ENCODE results near the gene CCDC38. TPM values are rescaled to one million over a fixed set of nuclear protein-coding genes. Genes with fewer than 3 reads are reported as not detected.

Gene CCDC38
- total RNA-seq, 1 experiment from 2014 or later: not detected

- POLR2A ChIA-PET: interaction anchor here (0.5 kb wide), 1 partner anchor 9 kb away, joined by 3 read pairs; no protein-coding TSS in a partner anchor
- no peaks in the 10 kb centered on the region for H3K36me3 Mint-ChIP-seq
- no peaks in the 10 kb centered on the region for H3K27me3 Mint-ChIP-seq (ENCODE audit: low read depth)
- ATAC-seq (no peak), DNase-seq (ENCODE audit: low spot score) (no peak)
- H3K9me3 Mint-ChIP-seq: peaks cover 4% of the 10 kb centered on the region; the same call in 1 of the 2 replicates
- H3K4me3 Mint-ChIP-seq: no peak overlapping the region
- CTCF ChIA-PET: interaction anchor here (0.6 to 0.7 kb wide), 3 partner anchors 20 to 893 kb away, joined by 3 to 5 read pairs (median 3); partner anchors contain the start of gene NDUFA12
- no peaks in the 10 kb centered on the region for H3K4me1 Mint-ChIP-seq
- no peak overlapping the region for H3K27ac Mint-ChIP-seq
- TF ChIP-seq ESRRA (CRISPR knock-in tag; IDR thresholded peaks at IDR 0.05; ENCODE audit: borderline replicate concordance) (no peak), PRDM15 (CRISPR knock-in tag; IDR thresholded peaks at IDR 0.05) (no peak), RELA (CRISPR knock-in tag; IDR thresholded peaks at IDR 0.05; ENCODE audit: borderline replicate concordance) (no peak), MXD4 (CRISPR knock-in tag; IDR thresholded peaks at IDR 0.05; ENCODE audit: borderline replicate concordance) (no peak), ZBTB21 (CRISPR knock-in tag; IDR thresholded peaks at IDR 0.05; ENCODE audit: borderline replicate concordance) (no peak), TCF7 (CRISPR knock-in tag; IDR thresholded peaks at IDR 0.05; ENCODE audit: low read depth) (no peak), RORB (CRISPR knock-in tag; IDR thresholded peaks at IDR 0.05) (no peak), TP53 (CRISPR knock-in tag; IDR thresholded peaks at IDR 0.05) (no peak), CBFB (CRISPR knock-in tag; IDR thresholded peaks at IDR 0.05; ENCODE audit: low read depth) (no peak), JAZF1 (CRISPR knock-in tag; IDR thresholded peaks at IDR 0.05) (no peak), STAT6 (CRISPR knock-in tag; conservative IDR thresholded peaks at IDR 0.05; ENCODE audit: low read depth) (no peak), E2F1 (CRISPR knock-in tag; IDR thresholded peaks at IDR 0.05) (no peak), ZNF281 (CRISPR knock-in tag; IDR thresholded peaks at IDR 0.05) (no peak), ZNF121 (CRISPR knock-in tag; IDR thresholded peaks at IDR 0.05) (no peak), TEAD1 (CRISPR knock-in tag; IDR thresholded peaks at IDR 0.05) (no peak), ZNF532 (CRISPR knock-in tag; IDR thresholded peaks at IDR 0.05; ENCODE audit: borderline replicate concordance) (no peak), ZNF219 (CRISPR knock-in tag; IDR thresholded peaks at IDR 0.05; ENCODE audit: borderline replicate concordance) (no peak), ARID4B (CRISPR knock-in tag; IDR thresholded peaks at IDR 0.05; ENCODE audit: borderline replicate concordance) (no peak)
Observed at GRCh38 chr12:95896846-95897245, 45.6 kb downstream of the CCDC38 start.

Measured in WTC11 (cell line).